Suppressor macrophage treated with lipopolysaccharide for 4 hours (primary cell): ENCODE measurements around the gene ANKS3.
"Not testable (repeated sequence)": the region's sequence is repeated elsewhere in the genome, so short reads cannot be mapped to it uniquely, and the experiment has no call there.

Source experiments
- DNase-seq: peaks from one replicate; pipeline ENCODE4 v3.0.0-alpha.2; 2020

Gene ANKS3

GRCh38 chr16:4754865-4755264 is 20.8 kb upstream of the ANKS3 start:
- no peak for DNase-seq

GRCh38 chr16:4753227-4753626 is 19.2 kb upstream of the ANKS3 start:
- DNase-seq = no peak

GRCh38 chr16:4752351-4753100 is 18.5 kb upstream of the ANKS3 start:
- no peak for DNase-seq

GRCh38 chr16:4750896-4751295 is 16.8 kb upstream of the ANKS3 start:
- DNase-seq = no peak

- DNase-seq = no peak
Observed at GRCh38 chr16:4749700-4750257, 15.7 kb upstream of the ANKS3 start.

GRCh38 chr16:4748682-4749411 is 14.8 kb upstream of the ANKS3 start:
- DNase-seq = no peak

GRCh38 chr16:4747906-4748681 is 14.0 kb upstream of the ANKS3 start:
- no peak for DNase-seq

- DNase-seq = no peak
Observed at GRCh38 chr16:4746991-4747574, 13.0 kb upstream of the ANKS3 start.

GRCh38 chr16:4746215-4746614 is 12.1 kb upstream of the ANKS3 start:
- DNase-seq = no peak

GRCh38 chr16:4745274-4745569 is 11.2 kb upstream of the ANKS3 start:
- DNase-seq = no peak

- no peak for DNase-seq
Observed at GRCh38 chr16:4744555-4745273, 10.6 kb upstream of the ANKS3 start.

GRCh38 chr16:4743226-4743878 is 9.3 kb upstream of the ANKS3 start:
- no peak for DNase-seq

GRCh38 chr16:4738370-4738769 is 4.3 kb upstream of the ANKS3 start:
- not testable (repeated sequence) for DNase-seq

- DNase-seq = no peak
Observed at GRCh38 chr16:4737545-4737944, 3.5 kb upstream of the ANKS3 start.

- DNase-seq = no peak
Observed at GRCh38 chr16:4736546-4736945, 2.5 kb upstream of the ANKS3 start.

- peak; percentile 91 for DNase-seq
Observed at GRCh38 chr16:4734730-4735535, 862 bp upstream of the ANKS3 start.

GRCh38 chr16:4733747-4734062 is 366 bp downstream of the ANKS3 start:
- no peak for DNase-seq

- no peak for DNase-seq
Observed at GRCh38 chr16:4733211-4733742, 794 bp downstream of the ANKS3 start.

- no peak for DNase-seq
Observed at GRCh38 chr16:4729876-4730275, 4.2 kb downstream of the ANKS3 start.

GRCh38 chr16:4728676-4729075 is 5.4 kb downstream of the ANKS3 start:
- DNase-seq = no peak

- DNase-seq = no peak
Observed at GRCh38 chr16:4726616-4727015, 7.5 kb downstream of the ANKS3 start.
